Spleen (tissue), 7 donors: Measurements from ENCODE around the gene ARL13A.

Experiments used
- POLR2A ChIP-seq, 3 donors: fragments of 450-650 bp; IDR thresholded peaks; one replicate each; pipeline ENCODE4 v1.5.1; 2017; ENCODE audit warnings: antibody characterized with exemption in 3 of 3, mild to moderate bottlenecking in 1 of 3
- TF ChIP-seq, protein P1 (sequence below), 11 experiments: fragments of 200-600 bp in 7 of 11; fragments of 450-650 bp in 4 of 11; sonication (generic) in 4 of 11; IDR thresholded peaks in 8 of 11; conservative IDR thresholded peaks in 3 of 11; 1 replicate in 7 of 11; 2 replicates in 4 of 11; pipeline versions ENCODE4 v1.4.0 to v1.8.0; 2016 to 2021; ENCODE audit warnings: antibody characterized with exemption in 11 of 11, inconsistent platforms in 4 of 11, mild to moderate bottlenecking in 1 of 11
- donor health status: DM: no; HTN: no; CAD: no; lungs with moderate emphysema.
- donor health status: DM: no; HTN: no; CAD: no.
- donor health status: DM: no; HTN: no; CAD: no.

GRCh38 chrX:100964362-100964761, 5.1 kb upstream of the ARL13A start:
- no peak for TF ChIP-seq POLR2A (IDR thresholded peaks at IDR 0.05)
- TF ChIP-seq, protein P1, sequence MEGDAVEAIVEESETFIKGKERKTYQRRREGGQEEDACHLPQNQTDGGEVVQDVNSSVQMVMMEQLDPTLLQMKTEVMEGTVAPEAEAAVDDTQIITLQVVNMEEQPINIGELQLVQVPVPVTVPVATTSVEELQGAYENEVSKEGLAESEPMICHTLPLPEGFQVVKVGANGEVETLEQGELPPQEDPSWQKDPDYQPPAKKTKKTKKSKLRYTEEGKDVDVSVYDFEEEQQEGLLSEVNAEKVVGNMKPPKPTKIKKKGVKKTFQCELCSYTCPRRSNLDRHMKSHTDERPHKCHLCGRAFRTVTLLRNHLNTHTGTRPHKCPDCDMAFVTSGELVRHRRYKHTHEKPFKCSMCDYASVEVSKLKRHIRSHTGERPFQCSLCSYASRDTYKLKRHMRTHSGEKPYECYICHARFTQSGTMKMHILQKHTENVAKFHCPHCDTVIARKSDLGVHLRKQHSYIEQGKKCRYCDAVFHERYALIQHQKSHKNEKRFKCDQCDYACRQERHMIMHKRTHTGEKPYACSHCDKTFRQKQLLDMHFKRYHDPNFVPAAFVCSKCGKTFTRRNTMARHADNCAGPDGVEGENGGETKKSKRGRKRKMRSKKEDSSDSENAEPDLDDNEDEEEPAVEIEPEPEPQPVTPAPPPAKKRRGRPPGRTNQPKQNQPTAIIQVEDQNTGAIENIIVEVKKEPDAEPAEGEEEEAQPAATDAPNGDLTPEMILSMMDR (IDR thresholded peaks at IDR 0.05 in 8 of 11, conservative IDR thresholded peaks at IDR 0.05 in 3 of 11) = no peak
